Activated CD4-positive, alpha-beta T cell treated with anti-CD3 and anti-CD28 coated beads, Interleukin-2, amount 50 U/mL, for 48 hours (primary cell): ENCODE measurements around the gene ZNRF3.
"Not testable (repeated sequence)": the region's sequence is repeated elsewhere in the genome, so short reads cannot be mapped to it uniquely, and the experiment has no call there.

ENCODE experiments used
- DNase-seq, 2 experiments: peaks; one replicate each; pipeline ENCODE4 v3.0.0-alpha.2; 2020

Gene ZNRF3

GRCh38 chr22:28882878-28883656 is at the start of gene ZNRF3:
Gene ZNRF3, plus strand, starts transcription at chr22:28883572. Its CDS starts 195 bp downstream, at chr22:28883767.
- DNase-seq = peak; percentile 78 to 81

GRCh38 chr22:28835630-28836189 is 47.7 kb upstream of the ZNRF3 start:
- DNase-seq = no peak

GRCh38 chr22:28837640-28838039 is 45.7 kb upstream of the ZNRF3 start:
- no peak for DNase-seq

- no peak for DNase-seq
Measured at GRCh38 chr22:28838971-28839370, 44.4 kb upstream of the ZNRF3 start.

- no peak for DNase-seq
Measured at GRCh38 chr22:28841111-28841510, 42.3 kb upstream of the ZNRF3 start.

- DNase-seq = no peak
Measured at GRCh38 chr22:28843633-28844032, 39.7 kb upstream of the ZNRF3 start.

- DNase-seq = not testable (repeated sequence)
Measured at GRCh38 chr22:28844277-28844676, 39.1 kb upstream of the ZNRF3 start.

- no peak for DNase-seq
Measured at GRCh38 chr22:28846994-28847393, 36.4 kb upstream of the ZNRF3 start.

- peak; percentile 18 to 38 for DNase-seq
Measured at GRCh38 chr22:28855355-28856094, 27.8 kb upstream of the ZNRF3 start.

- no peak for DNase-seq
Measured at GRCh38 chr22:28856095-28856455, 27.3 kb upstream of the ZNRF3 start.

- no peak for DNase-seq
Measured at GRCh38 chr22:28857288-28857687, 26.1 kb upstream of the ZNRF3 start.

- DNase-seq = no peak
Measured at GRCh38 chr22:28864878-28865596, 18.3 kb upstream of the ZNRF3 start.

- DNase-seq = no peak
Measured at GRCh38 chr22:28867191-28867590, 16.2 kb upstream of the ZNRF3 start.

- peak; percentile 25 to 26 for DNase-seq
Measured at GRCh38 chr22:28868389-28868788, 15.0 kb upstream of the ZNRF3 start.

GRCh38 chr22:28869736-28870135 is 13.6 kb upstream of the ZNRF3 start:
- no peak for DNase-seq

- DNase-seq = no peak
Measured at GRCh38 chr22:28873183-28873963, 10.0 kb upstream of the ZNRF3 start.

- DNase-seq = no peak
Measured at GRCh38 chr22:28874061-28874460, 9.3 kb upstream of the ZNRF3 start.

- no peak for DNase-seq
Measured at GRCh38 chr22:28874811-28875320, 8.5 kb upstream of the ZNRF3 start.

GRCh38 chr22:28882545-28882877 is 861 bp upstream of the ZNRF3 start:
- DNase-seq = no peak

GRCh38 chr22:28883657-28883916 is 215 bp downstream of the ZNRF3 start:
- DNase-seq = no peak

- DNase-seq = peak; percentile 20 to 24
Measured at GRCh38 chr22:28883917-28884746, 760 bp downstream of the ZNRF3 start.
